Measurements from ENCODE around the gene C1D. TPM values are rescaled to one million over a fixed set of nuclear protein-coding genes. Genes with fewer than 3 reads are reported as not detected.

Gene C1D
- total and polyA plus RNA-seq, 11 donors: 7.9 to 40.4 (median 16.9) TPM

- Histone ChIP-seq H3K27me3 (no peaks in the 10 kb centered on the region), H3K36me3 (no peaks in the 10 kb centered on the region), H3K4me1 (peaks cover 0 to 7% (median 0%) of the 10 kb centered on the region in 12 donors), H3K4me3 (no peak overlapping the region), H3K9me3 (peaks cover 0 to 10% (median 0%) of the 10 kb centered on the region in 12 donors), H3K27ac (no peak overlapping the region)
- WGBS, 4 donors: 75 to 87% (median 79%) methylated on average over 4 of the region's 4 CpGs
- ATAC-seq (no peak), DNase-seq (no peak)
- TF ChIP-seq POLR2A (IDR thresholded peaks at IDR 0.05): no peak
- TF ChIP-seq CTCF (IDR thresholded peaks at IDR 0.05): no peak
- intact Hi-C loops (cut with DNase I): no loop called here
Observed at GRCh38 chr2:68104111-68104835, 41.5 kb upstream of the C1D start.

GRCh38 chr2:68103709-68104055 lies 40.9 kb upstream of the C1D start:
- peaks cover 0 to 7% (median 0%) of the 10 kb centered on the region in 12 donors for H3K4me1 ChIP-seq
- peaks cover 0 to 10% (median 0%) of the 10 kb centered on the region in 12 donors for H3K9me3 ChIP-seq
- H3K27me3 ChIP-seq: no peaks in the 10 kb centered on the region
- no peak overlapping the region for H3K4me3 ChIP-seq
- no peak overlapping the region for H3K27ac ChIP-seq
- ATAC-seq (no peak), DNase-seq (no peak)
- H3K36me3 ChIP-seq: no peaks in the 10 kb centered on the region
- intact Hi-C loops (cut with DNase I): no loop called here
- TF ChIP-seq POLR2A (IDR thresholded peaks at IDR 0.05): no peak
- no peak for TF ChIP-seq CTCF (IDR thresholded peaks at IDR 0.05)

- no peak for ATAC-seq
- Histone ChIP-seq H3K9me3 (peaks cover 0 to 10% (median 0%) of the 10 kb centered on the region in 12 donors), H3K4me1 (peaks cover 0 to 7% (median 0%) of the 10 kb centered on the region in 12 donors), H3K27me3 (no peaks in the 10 kb centered on the region), H3K27ac (no peak overlapping the region), H3K36me3 (no peaks in the 10 kb centered on the region), H3K4me3 (no peak overlapping the region)
- WGBS, 4 donors: 60 to 75% (median 74%) methylated on average over 4 of the region's 4 CpGs
- no peak for DNase-seq
- intact Hi-C loops (cut with DNase I): no loop called here
- TF ChIP-seq CTCF (IDR thresholded peaks at IDR 0.05): no peak
- no peak for TF ChIP-seq POLR2A (IDR thresholded peaks at IDR 0.05)
Observed at GRCh38 chr2:68103030-68103708, 40.4 kb upstream of the C1D start.

- peaks cover 0 to 7% (median 0%) of the 10 kb centered on the region in 12 donors for H3K4me1 ChIP-seq
- DNase-seq (no peak), ATAC-seq (no peak)
- intact Hi-C loops (cut with DNase I): no loop called here
- no peaks in the 10 kb centered on the region for H3K27me3 ChIP-seq
- H3K9me3 ChIP-seq: peaks cover 0 to 1% (median 0%) of the 10 kb centered on the region in 12 donors
- TF ChIP-seq CTCF (IDR thresholded peaks at IDR 0.05) (no peak), POLR2A (IDR thresholded peaks at IDR 0.05) (no peak)
- H3K27ac ChIP-seq: no peak overlapping the region
- WGBS, 4 donors: 33 to 53% (median 39%) methylated on average over 1 of the region's 1 CpG
- no peaks in the 10 kb centered on the region for H3K36me3 ChIP-seq
- no peak overlapping the region for H3K4me3 ChIP-seq
Observed at GRCh38 chr2:68100189-68100588, 37.4 kb upstream of the C1D start.
